Pancreas (tissue), 10 donors: ENCODE results near the gene HIF3A. TPM values are rescaled to one million over a fixed set of nuclear protein-coding genes. Genes with fewer than 3 reads are reported as not detected.

Experiments used
- ATAC-seq, 4 donors: fragments of 200-7000 bp; cut with Tn5 transposase; one replicate each; pipeline versions ENCODE4 v1.8.0 to v1.9.1; 2020; ENCODE audit warnings: mild to moderate bottlenecking in 4 of 4, moderate library complexity in 4 of 4
- DNase-seq, 6 donors: peaks; one replicate each; pipeline ENCODE4 v3.0.0-alpha.2; 2020
- FAIRE-seq: peaks from 2 replicates; lab custom pipeline; 2012; peaks lifted over from hg19 to GRCh38; lab: Jason Lieb, UNC
- H3K27ac ChIP-seq, 4 donors: fragments of 200-600 bp; sonication (generic); 1 replicate in 3 of 4; 2 replicates in 1 of 4; pipeline versions ENCODE4 v1.5.0 to v1.8.0; 2020
- H3K27me3 ChIP-seq, 4 donors: fragments of 200-600 bp; one replicate each; pipeline ENCODE4 v1.8.0; 2021
- H3K36me3 ChIP-seq, 3 donors: fragments of 200-600 bp; sonication (generic) in 1 of 3; one replicate each; pipeline versions ENCODE4 v1.5.0 to v1.8.0; 2020 to 2021
- H3K4me1 ChIP-seq, 3 donors: fragments of 200-600 bp; one replicate each; pipeline ENCODE4 v1.8.0; 2021
- H3K4me3 ChIP-seq, 4 donors: fragments of 200-600 bp; sonication (generic) in 2 of 4; one replicate each; pipeline versions ENCODE4 v1.5.0 to v1.8.0; 2020 to 2021
- H3K9me3 ChIP-seq, 4 donors: fragments of 200-600 bp; one replicate each; pipeline ENCODE4 v1.8.0; 2021
- WGBS, 2 donors: extraction: QIAGEN DNeasy Blood & Tissue Kit; methylation state at CpG; one replicate each; pipeline ENCODE4 v1.1.7; 2013; 5-methylcytosine and 5-hydroxymethylcytosine counted together
- intact Hi-C, 3 donors: fragments of 100-400 bp; cut with DNase I; formaldehyde crosslinking; loops; one replicate each; pipeline versions ENCODE4 v1.11.1 to v1.14.2; 2022
- polyA plus RNA-seq, 2 donors: library from polyadenylated mRNA; stranded (reverse); fragments of 200-250 nt; gene quantifications; one replicate each; pipeline ENCODE4 v1.2.3, GENCODE V29; 2013
- total RNA-seq, 6 donors: library from RNA; stranded (reverse); fragmentation: NEBNext Ultra II Directional in 4 of 6; extraction: Animal tissue kit (Norgen Biotek cat#: 25700) in 4 of 6; gene quantifications; one replicate each; pipeline versions ENCODE4 v1.2.1 to v1.2.4, GENCODE V29; 2021 to 2023
- TF ChIP-seq, protein P1 (sequence below), 4 donors: fragments of 200-600 bp; sonication (generic) in 3 of 4; IDR thresholded peaks; one replicate each; pipeline versions ENCODE4 v1.5.0 to v1.8.0; 2021; ENCODE audit warnings: antibody characterized with exemption in 4 of 4
- donor health status: healthy with polysubstance abuse.
- donor health status: DM: no; HTN: no; CAD: no; lungs with moderate emphysema.
- donor health status: DM: no; HTN: no; CAD: no.
- donor health status: control.
- donor health status: control.
- donor health status: Bipolar disorder and iron deficiency.
- donor health status: DM: yes; HTN: yes; CAD: no.
- donor health status: DM: no; HTN: no; CAD: no.
- donor health status: DM: no; HTN: no; CAD: no.
- donor health status: DM: yes; HTN: yes; CAD: no.

HIF3A gene
- total and polyA plus RNA-seq, 8 donors, result 0.71 to 27.6 (median 5.2) TPM

DNA sequence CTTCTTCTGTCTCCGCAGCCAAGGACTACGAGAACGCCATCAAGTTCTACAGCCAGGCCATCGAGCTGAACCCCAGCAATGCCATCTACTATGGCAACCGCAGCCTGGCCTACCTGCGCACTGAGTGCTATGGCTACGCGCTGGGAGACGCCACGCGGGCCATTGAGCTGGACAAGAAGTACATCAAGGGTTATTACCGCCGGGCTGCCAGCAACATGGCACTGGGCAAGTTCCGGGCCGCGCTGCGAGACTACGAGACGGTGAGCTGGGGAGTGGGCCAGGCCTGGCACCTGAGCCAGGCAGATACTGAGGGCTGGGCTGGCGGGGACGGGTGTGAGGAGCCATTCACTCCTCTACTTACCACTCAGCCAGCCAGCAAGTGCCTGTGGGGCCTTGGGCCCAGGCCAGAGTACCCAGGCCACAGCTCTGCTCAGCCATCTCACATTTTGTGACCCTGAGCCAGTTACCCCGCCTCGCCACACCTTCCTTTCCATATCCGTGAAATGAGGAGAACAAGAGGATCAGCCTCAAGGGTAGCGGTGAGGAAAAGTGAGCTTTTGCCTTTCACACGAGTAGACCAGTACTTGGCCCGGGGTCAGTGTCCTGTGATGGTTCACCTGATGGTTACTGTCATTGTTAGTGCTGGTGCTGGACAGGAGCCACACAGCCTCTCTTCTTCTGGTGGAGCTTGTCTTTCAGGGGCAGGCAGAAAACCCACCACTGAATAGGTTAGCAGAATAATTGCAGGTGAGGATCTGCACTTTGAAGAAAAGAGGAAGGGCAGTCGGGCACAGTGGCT, 57.1 kb downstream of the HIF3A start:
- H3K27ac ChIP-seq, result peak overlapping the region in 1 of 4 donors; percentile 4
- H3K4me1 ChIP-seq, result peaks cover 22 to 33% (median 31%) of the 10 kb centered on the region in 3 donors
- WGBS, 2 donors, result 76 to 93% methylated on average over 28 of the region's 28 CpGs

DNA sequence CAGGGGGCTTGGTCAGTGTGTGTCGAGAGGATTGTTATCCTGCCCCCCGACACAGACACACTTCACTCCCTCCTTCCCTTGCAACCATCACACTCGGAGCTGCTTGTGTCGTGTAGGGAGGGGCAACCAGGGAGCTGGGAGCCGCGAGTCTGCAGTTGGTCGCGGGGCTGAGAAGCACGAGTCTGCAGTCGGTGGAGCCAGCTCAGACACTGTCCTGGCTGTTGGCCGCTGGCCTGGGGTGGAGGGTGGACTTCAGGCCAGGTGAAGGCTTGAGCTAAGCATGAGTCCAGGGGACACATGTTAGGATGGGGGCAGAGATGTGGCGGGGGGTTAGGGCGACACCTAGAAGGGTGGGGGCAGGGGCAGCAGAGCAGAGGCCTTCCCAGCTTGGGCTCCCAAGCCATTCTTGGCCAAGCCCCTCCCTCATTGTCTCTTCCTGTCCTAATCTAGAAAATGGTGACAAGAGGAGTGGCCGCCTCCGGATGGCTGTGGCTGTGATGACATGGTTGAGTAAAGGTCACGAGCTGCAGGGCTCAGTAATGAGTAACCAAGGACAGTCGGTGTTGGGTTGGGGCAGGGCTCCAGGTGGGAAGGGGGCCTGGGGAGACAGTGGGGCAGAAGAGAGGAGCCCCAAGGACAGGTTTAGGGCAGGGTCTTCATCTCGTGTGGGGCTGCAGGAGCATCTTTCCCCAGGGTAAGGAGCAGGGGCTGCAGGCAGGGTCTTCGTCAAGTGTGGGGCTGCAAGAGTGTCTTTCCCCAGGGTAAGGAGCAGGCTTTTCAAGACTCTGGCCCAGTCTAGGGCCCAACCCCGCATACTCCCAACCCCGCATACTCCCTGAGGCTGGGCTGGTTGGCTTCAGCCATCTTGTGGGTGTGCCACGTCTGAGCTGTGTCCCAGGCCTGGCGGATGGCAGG, 58.6 kb downstream of the HIF3A start:
- Histone ChIP-seq H3K27me3 (no peaks in the 10 kb centered on the region), H3K4me3 (no peak overlapping the region), H3K36me3 (peaks cover 7 to 10% (median 9%) of the 10 kb centered on the region in 3 donors), H3K9me3 (no peaks in the 10 kb centered on the region), H3K27ac (no peak overlapping the region), H3K4me1 (peaks cover 10 to 20% (median 16%) of the 10 kb centered on the region in 3 donors)
- TF ChIP-seq, protein P1, sequence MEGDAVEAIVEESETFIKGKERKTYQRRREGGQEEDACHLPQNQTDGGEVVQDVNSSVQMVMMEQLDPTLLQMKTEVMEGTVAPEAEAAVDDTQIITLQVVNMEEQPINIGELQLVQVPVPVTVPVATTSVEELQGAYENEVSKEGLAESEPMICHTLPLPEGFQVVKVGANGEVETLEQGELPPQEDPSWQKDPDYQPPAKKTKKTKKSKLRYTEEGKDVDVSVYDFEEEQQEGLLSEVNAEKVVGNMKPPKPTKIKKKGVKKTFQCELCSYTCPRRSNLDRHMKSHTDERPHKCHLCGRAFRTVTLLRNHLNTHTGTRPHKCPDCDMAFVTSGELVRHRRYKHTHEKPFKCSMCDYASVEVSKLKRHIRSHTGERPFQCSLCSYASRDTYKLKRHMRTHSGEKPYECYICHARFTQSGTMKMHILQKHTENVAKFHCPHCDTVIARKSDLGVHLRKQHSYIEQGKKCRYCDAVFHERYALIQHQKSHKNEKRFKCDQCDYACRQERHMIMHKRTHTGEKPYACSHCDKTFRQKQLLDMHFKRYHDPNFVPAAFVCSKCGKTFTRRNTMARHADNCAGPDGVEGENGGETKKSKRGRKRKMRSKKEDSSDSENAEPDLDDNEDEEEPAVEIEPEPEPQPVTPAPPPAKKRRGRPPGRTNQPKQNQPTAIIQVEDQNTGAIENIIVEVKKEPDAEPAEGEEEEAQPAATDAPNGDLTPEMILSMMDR (IDR thresholded peaks at IDR 0.05), result no peak
- DNase-seq (no peak), ATAC-seq (no peak), FAIRE-seq (no peak)
- intact Hi-C loops, result no loop called here
- 77 to 78% methylated on average over 23 of the region's 23 CpGs for WGBS, 2 donors

More for the DNA sequence above, 57.1 kb downstream of the HIF3A start:
- ATAC-seq (peak in 2 of 4 donors; percentile 29 to 55), DNase-seq (peak in 3 of 6 donors; percentile 58 to 87 (median 72)), FAIRE-seq (no peak)
- Histone ChIP-seq H3K4me3 (no peak overlapping the region), H3K36me3 (peaks cover 7 to 10% (median 9%) of the 10 kb centered on the region in 3 donors), H3K9me3 (no peaks in the 10 kb centered on the region), H3K27me3 (no peaks in the 10 kb centered on the region)
- intact Hi-C loops, result no loop called here
- TF ChIP-seq, protein P1 (IDR thresholded peaks at IDR 0.05), result no peak

DNA sequence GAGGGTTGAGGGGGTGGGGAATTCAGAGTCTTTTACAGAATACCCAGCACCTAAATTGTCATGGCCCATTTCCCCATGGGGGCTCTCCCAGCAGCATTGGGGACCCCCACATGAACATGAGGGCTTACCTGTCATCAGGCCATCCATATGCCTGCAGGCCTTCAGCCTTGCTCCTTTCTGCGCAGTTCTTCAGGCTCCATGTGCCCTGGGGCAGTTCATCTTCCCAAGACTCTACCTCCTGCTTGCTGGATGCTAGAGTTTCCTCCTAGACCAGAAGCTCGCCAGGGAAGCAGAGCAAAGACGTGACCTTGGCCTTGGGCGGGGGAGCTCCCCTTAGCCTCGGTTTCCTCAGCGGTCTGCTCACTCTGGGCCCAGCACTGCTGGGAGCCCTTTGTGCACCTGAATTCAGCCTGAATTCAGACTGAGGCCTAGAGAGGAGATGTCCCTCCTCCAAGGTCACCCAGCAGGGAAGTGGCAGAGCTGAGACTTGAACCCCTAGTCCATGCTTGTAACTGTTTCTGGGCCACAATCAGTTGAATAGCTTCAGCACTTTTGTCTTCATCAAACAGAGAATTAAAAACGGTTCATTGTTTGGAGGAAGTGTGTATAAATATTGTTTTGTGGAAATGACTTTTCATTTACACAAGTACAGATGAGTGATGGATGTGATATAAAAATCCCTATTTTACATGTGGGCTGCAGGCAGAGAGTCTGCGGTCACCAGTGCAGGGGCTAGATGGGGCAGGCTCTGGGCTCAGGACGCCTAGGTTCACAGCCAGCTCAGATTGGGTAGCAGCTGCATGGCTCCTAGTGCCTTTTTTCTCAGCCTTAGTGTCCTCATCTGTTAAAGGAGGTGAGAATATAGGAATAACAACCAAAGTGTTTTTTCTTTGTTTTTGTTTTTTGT, 59.6 kb downstream of the HIF3A start:
- intact Hi-C loops, result no loop called here
- TF ChIP-seq, protein P1 (IDR thresholded peaks at IDR 0.05), result no peak
- H3K9me3 ChIP-seq, result no peaks in the 10 kb centered on the region
- 81% methylated on average over 8 to 9 of the region's 9 CpGs for WGBS, 2 donors
- H3K4me1 ChIP-seq, result peaks cover 1 to 10% (median 7%) of the 10 kb centered on the region in 3 donors
- H3K27me3 ChIP-seq, result no peaks in the 10 kb centered on the region
- no peak overlapping the region for H3K4me3 ChIP-seq
- DNase-seq, result no peak
- no peak for ATAC-seq
- H3K36me3 ChIP-seq, result peaks cover 7 to 10% (median 9%) of the 10 kb centered on the region in 3 donors
- peak overlapping the region in 2 of 4 donors; percentile 36 to 48 for H3K27ac ChIP-seq
- FAIRE-seq, result no peak

DNA sequence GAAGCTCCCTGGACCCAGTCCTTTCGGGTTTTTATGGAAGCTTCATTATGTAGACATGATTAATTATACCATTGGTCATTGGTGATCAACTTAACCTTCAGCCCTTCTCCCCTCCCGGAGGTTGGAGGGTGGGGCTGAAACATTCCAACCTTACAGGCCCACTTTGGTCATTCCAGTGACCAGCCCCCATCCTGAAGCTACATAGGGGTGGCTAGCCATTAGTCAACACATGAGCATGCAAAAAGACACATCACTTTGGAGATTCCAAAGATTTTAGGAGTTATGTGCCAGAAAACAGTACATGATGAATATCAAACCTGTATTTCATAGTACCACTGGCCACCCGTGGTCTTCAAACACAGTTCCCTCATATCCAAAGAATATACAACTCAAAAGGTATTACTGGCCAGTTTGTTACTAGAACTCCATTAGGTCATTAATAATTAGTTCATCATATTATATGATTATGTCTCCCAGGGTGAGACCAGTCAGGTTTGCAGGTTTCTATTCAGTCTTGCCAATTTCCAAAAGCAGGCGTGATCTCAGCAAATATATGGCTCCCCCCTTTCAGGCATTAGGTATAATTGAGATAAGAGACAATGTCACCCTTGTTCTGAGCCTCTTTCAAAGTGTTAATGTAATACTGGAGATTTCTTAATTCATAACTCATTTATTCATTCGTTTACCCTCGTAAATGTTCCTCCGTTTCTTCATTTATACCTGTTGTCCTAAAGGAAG, 61.2 kb downstream of the HIF3A start:
- Histone ChIP-seq H3K27ac (peak overlapping the region; percentile 25 to 51 (median 42)), H3K4me1 (peaks cover 0 to 7% (median 3%) of the 10 kb centered on the region in 3 donors), H3K9me3 (no peaks in the 10 kb centered on the region), H3K4me3 (no peak overlapping the region), H3K36me3 (peaks cover 7 to 10% (median 9%) of the 10 kb centered on the region in 3 donors), H3K27me3 (no peaks in the 10 kb centered on the region)
- DNase-seq (no peak), FAIRE-seq (no peak), ATAC-seq (peak; percentile 11 to 74 (median 58))
- intact Hi-C loops, result no loop called here
- WGBS, 2 donors, result 57 to 64% methylated on average over 7 of the region's 7 CpGs
- TF ChIP-seq, protein P1 (IDR thresholded peaks at IDR 0.05), result no peak
